Stimulated activated CD4-positive, alpha-beta T cell treated with anti-CD3 and anti-CD28 coated beads, Interleukin-2, amount 100 ng/mL, for 4 hours (primary cell): ENCODE data around the gene OGFOD2.
"Not testable (repeated sequence)": the region's sequence is repeated elsewhere in the genome, so short reads cannot be mapped to it uniquely, and the experiment has no call there.

Experiments used
- DNase-seq: peaks from one replicate; pipeline ENCODE4 v3.0.0-alpha.2; 2020; ENCODE audit warnings: low read depth

OGFOD2 gene

DNA sequence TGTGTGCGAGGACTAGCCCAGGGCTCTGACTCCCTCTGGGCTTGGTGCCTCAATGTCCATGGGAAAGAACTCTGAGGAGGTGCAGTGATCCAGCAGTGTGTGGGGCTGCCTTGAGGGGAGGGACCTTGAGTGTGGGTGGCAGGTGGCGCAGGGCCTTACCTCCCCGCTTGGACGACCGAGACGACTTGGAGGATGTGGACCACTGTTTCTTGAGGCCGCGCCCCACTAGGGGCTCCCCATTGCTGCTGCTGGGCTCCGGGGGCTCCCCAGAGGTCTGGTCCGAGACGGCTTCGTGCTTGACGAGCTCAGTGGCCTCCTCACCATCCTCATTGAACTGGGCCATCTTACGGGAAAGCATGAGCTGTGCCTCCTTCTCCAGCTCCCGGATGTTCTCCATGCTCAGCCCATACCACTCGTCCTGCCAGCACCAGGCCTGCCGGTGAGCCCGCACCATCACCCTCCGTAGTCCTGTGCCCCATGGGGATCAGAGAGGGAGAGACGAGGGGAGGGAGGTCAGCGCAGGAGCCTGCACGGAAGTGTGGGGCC lies 30.1 kb downstream of the OGFOD2 start:
- no peak for DNase-seq

GRCh38 chr12:123006977-123007376 lies 31.9 kb downstream of the OGFOD2 start:
- DNase-seq, result no peak

DNA sequence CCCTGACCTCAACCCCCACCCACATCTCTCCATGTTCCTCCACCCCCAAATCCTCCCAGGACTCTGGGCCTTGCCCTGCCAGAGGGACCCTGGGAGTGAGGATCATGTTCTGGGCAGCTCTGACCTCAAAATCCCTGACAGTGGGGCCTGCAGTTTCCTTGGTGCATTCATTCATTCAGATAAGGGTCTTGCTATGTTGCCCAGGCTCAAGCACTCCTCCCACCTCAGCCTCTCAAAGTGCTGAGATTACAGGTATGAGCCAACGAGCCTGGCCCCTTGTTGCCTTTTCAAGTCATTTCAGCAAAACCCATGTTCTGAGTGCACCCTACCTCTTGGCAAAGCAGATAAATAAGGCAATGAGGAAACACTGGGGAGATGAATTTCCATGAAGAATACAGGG lies 35.1 kb downstream of the OGFOD2 start:
- no peak for DNase-seq

DNA sequence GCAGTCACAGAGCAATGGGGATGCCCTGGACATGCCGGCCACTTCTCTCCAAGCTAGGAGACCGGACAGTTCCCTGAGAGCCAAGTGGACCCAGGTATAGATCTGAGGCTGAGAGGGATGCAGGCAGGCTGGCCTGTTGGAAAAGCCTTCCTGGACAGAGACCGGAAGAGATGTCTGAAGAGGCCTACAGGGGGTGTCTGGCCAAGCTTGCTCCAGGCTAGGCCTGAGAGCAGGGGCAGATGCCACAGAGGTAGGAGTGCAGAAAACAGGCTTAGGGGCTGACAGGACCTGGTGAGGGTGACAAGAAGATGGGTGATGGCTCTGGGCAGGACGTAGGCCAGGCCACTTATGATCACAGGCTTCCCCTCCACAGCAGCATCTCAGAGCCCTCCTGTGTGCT lies 35.6 kb downstream of the OGFOD2 start:
- no peak for DNase-seq

- DNase-seq, result no peak
Measured at GRCh38 chr12:123011701-123012100, 36.7 kb downstream of the OGFOD2 start.

GRCh38 chr12:123013185-123014095 lies 38.4 kb downstream of the OGFOD2 start:
- no peak for DNase-seq

DNA sequence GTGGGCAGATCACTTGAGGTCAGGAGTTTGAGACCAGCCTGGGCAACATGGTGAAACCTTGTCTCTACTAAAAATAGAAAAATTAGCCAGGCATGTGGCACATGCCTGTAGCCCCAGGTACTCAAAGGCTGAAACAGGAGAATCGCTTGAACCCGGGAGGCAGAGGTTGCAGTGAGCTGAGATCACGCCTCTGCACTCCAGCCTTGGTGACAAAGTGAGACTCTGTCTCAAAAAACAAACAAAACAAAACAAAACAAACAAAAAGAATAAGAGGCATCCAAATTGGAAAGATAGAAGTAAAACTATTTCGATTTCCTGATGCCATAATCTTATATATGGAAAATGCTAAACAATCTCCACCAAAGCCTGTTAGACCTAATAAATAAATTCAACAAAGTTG lies 39.4 kb downstream of the OGFOD2 start:
- DNase-seq, result not testable (repeated sequence)

- DNase-seq, result no peak
Measured at GRCh38 chr12:123017753-123018152, 42.7 kb downstream of the OGFOD2 start.

DNA sequence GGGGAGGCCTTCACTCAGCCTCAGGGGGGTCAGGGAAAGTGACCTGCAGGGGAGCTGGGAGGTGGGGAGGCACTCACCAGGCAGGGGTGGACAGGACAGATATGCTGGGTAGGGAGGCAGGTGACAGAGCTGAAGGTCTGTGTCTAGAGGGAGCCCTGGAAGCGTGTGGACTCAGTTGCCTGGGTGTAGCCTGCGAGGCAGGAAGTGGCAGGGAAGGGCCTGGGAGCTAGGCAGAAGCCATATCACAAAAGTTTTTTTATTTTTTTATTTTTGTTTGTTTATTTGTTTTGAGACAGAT lies 44.7 kb downstream of the OGFOD2 start:
- no peak for DNase-seq

DNA sequence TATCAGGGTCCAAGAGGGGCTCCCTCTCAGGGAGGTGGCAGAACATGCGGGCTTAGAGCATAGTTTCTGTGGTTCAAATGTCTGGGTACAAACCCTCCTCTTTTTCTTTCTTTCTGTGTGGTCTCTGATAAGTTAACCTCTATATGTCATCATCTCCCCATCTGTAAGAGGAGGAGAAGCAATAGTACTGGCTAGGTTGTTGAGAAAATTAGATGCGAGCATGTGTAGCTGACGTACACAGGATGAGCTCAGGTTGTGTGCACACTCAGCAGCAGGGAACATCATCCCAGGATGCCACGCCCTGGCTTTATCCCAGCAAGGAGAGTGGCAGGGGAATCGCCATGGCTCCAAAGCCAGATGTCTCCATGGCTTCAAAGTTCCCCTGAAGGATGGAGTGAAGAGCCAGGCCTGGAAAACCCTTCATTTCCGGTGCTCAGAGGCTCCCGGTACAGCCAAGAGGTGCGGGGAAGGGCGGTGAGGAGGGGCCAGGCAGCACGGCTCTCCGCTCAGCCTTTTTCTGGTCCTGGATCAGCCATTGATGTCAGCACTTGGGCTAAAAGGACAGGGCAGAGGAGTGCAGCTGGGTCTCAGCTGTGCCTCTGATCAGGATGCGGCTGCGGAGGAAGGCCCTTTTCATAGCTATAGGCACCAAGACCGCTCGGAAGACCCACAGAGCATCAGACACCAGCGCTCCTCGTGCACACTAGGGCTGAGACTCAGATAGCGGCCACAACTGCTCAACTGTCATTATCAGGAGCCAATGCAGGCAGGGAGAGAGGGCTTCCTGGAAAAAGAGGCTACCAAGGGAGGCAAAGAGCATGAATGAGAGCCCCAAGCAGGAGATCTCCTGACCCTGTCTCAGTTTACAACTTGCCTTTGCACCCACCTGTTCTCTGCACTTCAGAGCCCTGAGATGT lies 46.9 kb downstream of the OGFOD2 start:
- DNase-seq, result no peak

- no peak for DNase-seq
Measured at GRCh38 chr12:123022846-123023245, 47.8 kb downstream of the OGFOD2 start.

GRCh38 chr12:123024819-123025391 lies 49.9 kb downstream of the OGFOD2 start:
- DNase-seq, result no peak

GRCh38 chr12:123026094-123026853 lies 51.2 kb downstream of the OGFOD2 start:
- DNase-seq, result no peak

DNA sequence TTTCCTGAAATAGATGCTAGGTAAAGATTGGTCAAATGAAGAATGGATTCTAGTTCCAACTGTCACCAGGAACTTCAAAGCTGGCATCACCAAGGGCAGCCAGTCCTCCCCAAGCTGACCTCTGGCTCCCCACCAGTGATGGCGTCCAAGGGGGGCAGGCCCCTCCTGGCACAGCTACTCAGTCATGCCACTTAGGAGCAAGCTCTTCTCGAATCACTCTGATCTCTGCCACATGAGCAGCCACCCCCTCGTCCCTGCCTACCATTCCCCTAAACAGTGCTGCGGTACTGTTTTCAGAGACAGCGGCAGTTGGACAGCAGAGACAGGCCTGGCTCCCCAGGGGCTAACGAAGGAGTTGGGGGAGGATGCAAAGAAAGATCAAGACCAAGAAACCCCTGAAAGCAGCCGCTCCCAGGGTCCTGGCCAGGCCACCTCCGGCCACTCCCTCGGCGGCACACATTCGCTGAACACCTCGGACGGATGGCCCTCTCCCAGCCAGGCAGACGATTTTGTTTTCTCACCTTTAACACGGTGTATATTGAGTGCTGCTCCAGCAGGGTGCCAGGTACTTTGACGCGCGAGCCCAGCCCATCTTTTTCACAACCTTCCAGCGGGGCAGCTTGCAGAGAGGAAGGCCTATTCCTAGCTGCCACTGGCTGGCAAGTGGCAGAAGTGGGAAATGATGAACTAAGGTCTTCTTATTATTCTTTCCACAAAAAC lies 52.8 kb downstream of the OGFOD2 start:
- DNase-seq, result no peak

- no peak for DNase-seq
Measured at GRCh38 chr12:123028475-123028874, 53.4 kb downstream of the OGFOD2 start.

DNA sequence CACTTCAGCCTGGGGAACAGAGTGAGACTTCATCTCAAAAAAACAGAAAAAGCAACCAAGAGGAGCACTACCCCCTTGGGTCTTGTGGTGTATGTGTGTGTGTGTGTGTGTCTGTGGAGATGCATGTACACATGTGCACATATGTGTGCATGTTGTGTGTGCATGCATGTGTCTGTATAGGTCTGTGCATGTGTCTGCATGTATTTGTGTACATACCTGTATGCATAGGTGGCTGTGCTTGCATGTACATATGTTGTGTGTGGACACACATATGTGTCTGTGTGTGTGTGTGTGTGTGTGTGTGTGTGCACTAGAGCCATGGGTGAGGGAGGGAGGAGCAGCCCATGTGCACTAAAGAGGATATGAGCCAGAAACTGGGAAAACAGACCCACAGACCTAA lies 54.5 kb downstream of the OGFOD2 start:
- no peak for DNase-seq
